Neuronal stem cell (in vitro differentiated cells): Measurements from ENCODE around the gene METTL17.

Experiments
- DNase-seq: peaks from one replicate; pipeline ENCODE4 v3.0.0-alpha.2; 2013; ENCODE audit warnings: low spot score
- H2AFZ ChIP-seq: one replicate; pipeline ENCODE4 v1.6.1; 2013; ENCODE audit warnings: mild to moderate bottlenecking, low read length, inconsistent platforms
- H2AK5ac ChIP-seq: 2 replicates; pipeline ENCODE4 v1.6.1; 2013; ENCODE audit warnings: low read depth, mild to moderate bottlenecking, inconsistent platforms, low read length, moderate library complexity, mixed read lengths
- H2BK120ac ChIP-seq: 2 replicates; pipeline ENCODE4 v1.6.1; 2013; ENCODE audit warnings: low read depth, mild to moderate bottlenecking, inconsistent platforms, low read length, moderate library complexity, mixed read lengths
- H2BK12ac ChIP-seq: one replicate; pipeline ENCODE4 v1.6.1; 2013; ENCODE audit warnings: low read length, inconsistent platforms
- H2BK15ac ChIP-seq: 2 replicates; pipeline ENCODE4 v1.6.1; 2013; ENCODE audit warnings: mild to moderate bottlenecking, low read length, inconsistent platforms, mixed read lengths
- H2BK5ac ChIP-seq: one replicate; pipeline ENCODE4 v1.6.1; 2013; ENCODE audit warnings: inconsistent platforms, mild to moderate bottlenecking, low read length, moderate library complexity
- H3K14ac ChIP-seq: one replicate; pipeline ENCODE4 v1.6.1; 2013; ENCODE audit warnings: low read length, inconsistent platforms
- H3K18ac ChIP-seq: 2 replicates; pipeline ENCODE4 v1.6.1; 2013; ENCODE audit warnings: low read length, inconsistent platforms
- H3K23ac ChIP-seq: 2 replicates; pipeline ENCODE4 v1.6.1; 2013; ENCODE audit warnings: low read depth, mild to moderate bottlenecking, mixed read lengths, low read length, inconsistent platforms; ENCODE audit not compliant: poor library complexity
- H3K27ac ChIP-seq: replicated peaks from 3 replicates; pipeline ENCODE4 v1.5.1; 2013; ENCODE audit warnings: low read length, inconsistent platforms
- H3K27me3 ChIP-seq, 3 experiments: 2 replicates each; pipeline ENCODE4 v1.6.1; 2013; ENCODE audit warnings: low read length in 3 of 3, mild to moderate bottlenecking in 2 of 3, inconsistent platforms in 1 of 3, low read depth in 1 of 3, mixed read lengths in 1 of 3, moderate library complexity in 1 of 3; ENCODE audit not compliant: control insufficient read depth in 3 of 3, insufficient read depth in 3 of 3
- H3K36me3 ChIP-seq, 2 donors: replicated peaks in 1 of 2; 2 replicates each; pipeline ENCODE4 v1.6.1; 2013; ENCODE audit warnings: low read length in 2 of 2; ENCODE audit not compliant: control insufficient read depth in 2 of 2, insufficient read depth in 2 of 2
- H3K4ac ChIP-seq: 2 replicates; pipeline ENCODE4 v1.6.1; 2013; ENCODE audit warnings: inconsistent platforms, mild to moderate bottlenecking, low read length, moderate library complexity
- H3K4me1 ChIP-seq, 2 donors: 1 replicate in 1 of 2; 2 replicates in 1 of 2; pipeline ENCODE4 v1.6.1; 2013; ENCODE audit warnings: low read length in 2 of 2, low read depth in 1 of 2; ENCODE audit not compliant: control insufficient read depth in 2 of 2, insufficient read depth in 1 of 2
- H3K4me2 ChIP-seq: one replicate; pipeline ENCODE4 v1.6.1; 2013; ENCODE audit warnings: mild to moderate bottlenecking, low read length, inconsistent platforms; ENCODE audit not compliant: insufficient read depth, poor library complexity, severe bottlenecking
- H3K4me3 ChIP-seq, 2 donors: 2 replicates each; pipeline ENCODE4 v1.5.1; 2013; ENCODE audit warnings: low read length in 2 of 2, mild to moderate bottlenecking in 2 of 2, inconsistent platforms in 1 of 2, moderate library complexity in 1 of 2
- H3K79me1 ChIP-seq: one replicate; pipeline ENCODE4 v1.6.1; 2013; ENCODE audit warnings: low read depth, mild to moderate bottlenecking, inconsistent platforms, low read length, moderate library complexity
- H3K9ac ChIP-seq: one replicate; pipeline ENCODE4 v1.6.1; 2013; ENCODE audit warnings: mild to moderate bottlenecking, low read depth, low read length, inconsistent platforms; ENCODE audit not compliant: poor library complexity
- H3K9me3 ChIP-seq, 2 donors: replicated peaks in 1 of 2; 2 replicates each; pipeline versions ENCODE3 to v1.6.1; 2013; ENCODE audit warnings: low read length in 2 of 2, mild to moderate bottlenecking in 2 of 2, inconsistent platforms in 1 of 2, low read depth in 1 of 2, mixed read lengths in 1 of 2, moderate library complexity in 1 of 2; ENCODE audit not compliant: control insufficient read depth in 2 of 2, insufficient read depth in 1 of 2
- H4K8ac ChIP-seq: one replicate; pipeline ENCODE4 v1.6.1; 2013; ENCODE audit warnings: low read depth, mild to moderate bottlenecking, inconsistent platforms, low read length, moderate library complexity
- H4K91ac ChIP-seq: one replicate; pipeline ENCODE4 v1.6.1; 2013; ENCODE audit warnings: low read length, low read depth, mild to moderate bottlenecking, inconsistent platforms; ENCODE audit not compliant: poor library complexity
- WGBS, 2 donors: extraction: QIAGEN DNeasy Blood & Tissue Kit; methylation state at CpG; one replicate each; pipeline ENCODE4 v1.1.7; 2013; ENCODE audit warnings: missing lambda C conversion rate in 2 of 2, mixed read lengths in 1 of 2; ENCODE audit not compliant: insufficient read length in 2 of 2, insufficient replicate concordance in 1 of 2; ENCODE audit errors: extremely low coverage in 2 of 2; 5-methylcytosine and 5-hydroxymethylcytosine counted together

The METTL17 gene

DNA sequence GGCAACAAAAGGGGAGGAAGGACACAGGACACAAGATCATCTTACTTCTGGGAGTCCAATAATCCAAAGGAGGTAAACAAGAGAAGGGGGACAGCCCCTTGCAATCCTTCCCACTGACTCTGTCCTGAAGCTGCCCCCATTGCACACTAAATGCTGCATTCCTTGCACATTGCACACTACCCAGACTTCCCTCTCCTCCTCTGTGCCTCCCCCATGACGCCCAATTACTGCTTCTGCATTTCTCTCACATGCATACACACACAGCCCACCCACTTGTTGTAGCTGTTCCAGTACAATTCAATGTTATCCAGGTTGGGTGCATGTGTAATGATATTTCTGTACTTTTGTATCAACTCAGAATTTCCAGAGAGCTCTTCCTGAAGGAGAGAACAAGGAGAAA is 29.6 kb downstream of the METTL17 start:
- Histone ChIP-seq H3K18ac (no peak overlapping the region), H3K23ac (no peak overlapping the region), H2BK15ac (no peak overlapping the region), H2AK5ac (no peak overlapping the region), H3K4me1 (peaks cover 0 to 3% of the 10 kb centered on the region in 2 donors), H4K8ac (no peak overlapping the region), H3K27ac (no peak overlapping the region), H3K79me1 (no peaks in the 10 kb centered on the region), H2BK120ac (no peak overlapping the region), H2BK5ac (no peak overlapping the region), H3K14ac (no peak overlapping the region), H3K9ac (no peak overlapping the region), H3K27me3 (peaks cover 5 to 48% (median 23%) of the 10 kb centered on the region in 3 experiments), H3K36me3 (no peaks in the 10 kb centered on the region), H3K4ac (no peak overlapping the region), H2AFZ (no peak overlapping the region), H4K91ac (no peak overlapping the region), H3K4me3 (no peak overlapping the region), H2BK12ac (no peak overlapping the region), H3K9me3 (peaks cover 0 to 9% of the 10 kb centered on the region in 2 donors), H3K4me2 (no peak overlapping the region)
- WGBS, 2 donors = no CpG with 5 or more reads among the region's 1 CpG
- no peak for DNase-seq

- Histone ChIP-seq H3K4me2 (no peak overlapping the region), H3K4me1 (peaks cover 4 to 6% of the 10 kb centered on the region in 2 donors), H2BK120ac (no peak overlapping the region), H2BK15ac (no peak overlapping the region), H2AK5ac (no peak overlapping the region), H3K4ac (no peak overlapping the region), H3K79me1 (no peaks in the 10 kb centered on the region), H3K27me3 (peaks cover 8 to 61% (median 32%) of the 10 kb centered on the region in 3 experiments), H2AFZ (no peak overlapping the region), H2BK12ac (no peak overlapping the region), H3K9ac (no peak overlapping the region), H4K8ac (no peak overlapping the region), H3K9me3 (peaks cover 0 to 9% of the 10 kb centered on the region in 2 donors), H4K91ac (no peak overlapping the region), H3K23ac (no peak overlapping the region), H3K4me3 (no peak overlapping the region), H3K18ac (no peak overlapping the region), H3K14ac (no peak overlapping the region), H3K27ac (no peak overlapping the region), H3K36me3 (no peaks in the 10 kb centered on the region), H2BK5ac (no peak overlapping the region)
- DNase-seq = no peak
- WGBS, 2 donors = no CpG with 5 or more reads among the region's 5 CpGs
These were observed 31.3 kb downstream of the METTL17 start for GRCh38 chr14:21020977-21021545.

GRCh38 chr14:21022686-21023085 is 32.9 kb downstream of the METTL17 start:
- Histone ChIP-seq H3K27me3 (peaks cover 8 to 77% (median 36%) of the 10 kb centered on the region in 3 experiments), H3K4me1 (peaks cover 4 to 13% of the 10 kb centered on the region in 2 donors), H3K36me3 (no peaks in the 10 kb centered on the region), H3K9ac (no peak overlapping the region), H3K4me3 (no peak overlapping the region), H3K79me1 (no peaks in the 10 kb centered on the region), H3K18ac (no peak overlapping the region), H3K9me3 (peaks cover 0 to 6% of the 10 kb centered on the region in 2 donors), H4K8ac (no peak overlapping the region), H2BK120ac (no peak overlapping the region), H2AK5ac (no peak overlapping the region), H2BK5ac (no peak overlapping the region), H3K27ac (no peak overlapping the region), H2AFZ (no peak overlapping the region), H3K4me2 (no peak overlapping the region), H2BK15ac (no peak overlapping the region), H3K4ac (no peak overlapping the region), H3K23ac (no peak overlapping the region), H2BK12ac (no peak overlapping the region), H3K14ac (no peak overlapping the region), H4K91ac (no peak overlapping the region)
- WGBS, 2 donors = no CpG with 5 or more reads among the region's 5 CpGs
- no peak for DNase-seq

- no peaks in the 10 kb centered on the region for H3K79me1 ChIP-seq
- H3K4me2 ChIP-seq = no peak overlapping the region
- no peak overlapping the region for H3K27ac ChIP-seq
- H3K9me3 ChIP-seq = peaks cover 0 to 6% of the 10 kb centered on the region in 2 donors
- H3K4ac ChIP-seq = no peak overlapping the region
- H2BK5ac ChIP-seq = no peak overlapping the region
- no peak overlapping the region for H3K23ac ChIP-seq
- peaks cover 8 to 82% (median 36%) of the 10 kb centered on the region in 3 experiments for H3K27me3 ChIP-seq
- no peak overlapping the region for H3K18ac ChIP-seq
- no peak overlapping the region for H4K8ac ChIP-seq
- H3K9ac ChIP-seq = no peak overlapping the region
- no CpG with 5 or more reads among the region's 7 CpGs for WGBS, 2 donors
- H2AFZ ChIP-seq = no peak overlapping the region
- H2AK5ac ChIP-seq = no peak overlapping the region
- H2BK120ac ChIP-seq = no peak overlapping the region
- no peak overlapping the region for H2BK12ac ChIP-seq
- no peak for DNase-seq
- no peak overlapping the region for H3K4me3 ChIP-seq
- H3K4me1 ChIP-seq = peaks cover 4 to 13% of the 10 kb centered on the region in 2 donors
- H3K14ac ChIP-seq = no peak overlapping the region
- no peak overlapping the region for H2BK15ac ChIP-seq
- H4K91ac ChIP-seq = no peak overlapping the region
- no peaks in the 10 kb centered on the region for H3K36me3 ChIP-seq
These were observed 33.4 kb downstream of the METTL17 start for GRCh38 chr14:21023174-21023573.
